RWPE2 (cell line): ENCODE data around the gene CLP1.
"Not testable (repeated sequence)": the region's sequence is repeated elsewhere in the genome, so short reads cannot be mapped to it uniquely, and the experiment has no call there.

Experiments used
- ATAC-seq: fragments of 200-7000 bp; cut with Tn5 transposase; 3 replicates; pipeline ENCODE4 v1.9.1; 2021; ENCODE audit warnings: low read depth
- DNase-seq: peaks from one replicate; pipeline ENCODE4 v3.0.0-alpha.2; 2020; ENCODE audit warnings: low spot score
- H3K27ac ChIP-seq: fragments of 450-650 bp; 2 replicates; pipeline ENCODE4 v1.5.1; 2017; ENCODE audit warnings: mild to moderate bottlenecking; ENCODE audit not compliant: poor library complexity, severe bottlenecking
- H3K27me3 ChIP-seq: fragments of 250-450 bp; sonication (Bioruptor Pico); 2 replicates; pipeline ENCODE4 v1.5.1; 2021; ENCODE audit warnings: mild to moderate bottlenecking, moderate library complexity; ENCODE audit not compliant: insufficient read depth, poor library complexity, severe bottlenecking
- H3K36me3 ChIP-seq: fragments of 250-450 bp; sonication (Bioruptor Pico); 2 replicates; pipeline ENCODE4 v1.5.1; 2020; ENCODE audit warnings: low read depth, mild to moderate bottlenecking, moderate library complexity
- H3K4me1 ChIP-seq: fragments of 250-450 bp; sonication (Bioruptor Pico); 2 replicates; pipeline ENCODE4 v1.5.1; 2021; ENCODE audit warnings: mild to moderate bottlenecking, moderate library complexity; ENCODE audit not compliant: insufficient read depth, poor library complexity, severe bottlenecking
- H3K4me3 ChIP-seq: fragments of 250-450 bp; sonication (Bioruptor Pico); 2 replicates; pipeline ENCODE4 v1.5.1; 2021; ENCODE audit warnings: mild to moderate bottlenecking, moderate library complexity; ENCODE audit not compliant: severe bottlenecking
- H3K9me3 ChIP-seq: fragments of 250-450 bp; sonication (Bioruptor Pico); 2 replicates; pipeline ENCODE4 v1.5.1; 2021; ENCODE audit warnings: mild to moderate bottlenecking, moderate library complexity; ENCODE audit not compliant: severe bottlenecking
- CTCF ChIP-seq: fragments of 450-650 bp; IDR thresholded peaks from one replicate; pipeline ENCODE4 v1.5.1; 2017; ENCODE audit warnings: mild to moderate bottlenecking, moderate library complexity; ENCODE audit not compliant: poor library complexity, severe bottlenecking

CLP1 gene

GRCh38 chr11:57650739-57651090, 6.8 kb upstream of the CLP1 start:
- Histone ChIP-seq H3K27me3 (peaks cover 29% of the 10 kb centered on the region), H3K4me3 (no peak overlapping the region), H3K27ac (no peak overlapping the region), H3K36me3 (no peaks in the 10 kb centered on the region), H3K4me1 (peaks cover 7% of the 10 kb centered on the region), H3K9me3 (no peaks in the 10 kb centered on the region)
- TF ChIP-seq CTCF: no peak
- DNase-seq (no peak), ATAC-seq (no peak)

GRCh38 chr11:57651408-57651807, 6.2 kb upstream of the CLP1 start:
- no peak for ATAC-seq
- Histone ChIP-seq H3K9me3 (no peaks in the 10 kb centered on the region), H3K27ac (no peak overlapping the region), H3K27me3 (peaks cover 29% of the 10 kb centered on the region), H3K4me1 (peaks cover 4% of the 10 kb centered on the region), H3K36me3 (no peaks in the 10 kb centered on the region), H3K4me3 (no peak overlapping the region)
- no peak for DNase-seq
- TF ChIP-seq CTCF: no peak

- peaks cover 23% of the 10 kb centered on the region for H3K27me3 ChIP-seq
- not testable (repeated sequence) for H3K4me1 ChIP-seq, H3K36me3 ChIP-seq, H3K4me3 ChIP-seq, ATAC-seq, H3K9me3 ChIP-seq, DNase-seq, H3K27ac ChIP-seq
Measured at GRCh38 chr11:57652230-57652629, 5.3 kb upstream of the CLP1 start.

- TF ChIP-seq CTCF: no peak
- ATAC-seq (no peak), DNase-seq (no peak)
- Histone ChIP-seq H3K36me3 (no peaks in the 10 kb centered on the region), H3K27ac (no peak overlapping the region), H3K27me3 (peaks cover 18% of the 10 kb centered on the region), H3K4me3 (no peak overlapping the region), H3K9me3 (no peaks in the 10 kb centered on the region), H3K4me1 (peaks cover 8% of the 10 kb centered on the region)
Measured at GRCh38 chr11:57652662-57653061, 4.9 kb upstream of the CLP1 start.

GRCh38 chr11:57653163-57653562, 4.4 kb upstream of the CLP1 start:
- no peak for ATAC-seq
- peaks cover 13% of the 10 kb centered on the region for H3K27me3 ChIP-seq
- H3K9me3 ChIP-seq: no peaks in the 10 kb centered on the region
- no peak overlapping the region for H3K27ac ChIP-seq
- no peak for TF ChIP-seq CTCF
- H3K4me1 ChIP-seq: peaks cover 8% of the 10 kb centered on the region
- DNase-seq: no peak
- H3K36me3 ChIP-seq: no peaks in the 10 kb centered on the region
- H3K4me3 ChIP-seq: no peak overlapping the region
